ENCODE measurements around the gene TTLL5.

- TF ChIP-seq CTCF (conservative IDR thresholded peaks at IDR 0.05 in 1 of 2, IDR thresholded peaks at IDR 0.05 in 1 of 2; ENCODE audit: extremely low read depth in 1 of 2, insufficient read depth in 1 of 2, low read depth in 1 of 2, low read length in 2 of 2) (no peak), EZH2 (IDR thresholded peaks at IDR 0.05; ENCODE audit: borderline replicate concordance, low read length) (no peak)
Observed at GRCh38 chr14:75886636-75887348, 225.7 kb downstream of the TTLL5 start.
